Activated CD4-positive, CD25-positive, alpha-beta regulatory T cell treated with anti-CD3 and anti-CD28 coated beads, Interleukin-2, amount 50 U/mL, for 16 hours (primary cell): ENCODE results near the gene CCDC8.
"Not testable (repeated sequence)": the region's sequence is repeated elsewhere in the genome, so short reads cannot be mapped to it uniquely, and the experiment has no call there.

Experiments used
- DNase-seq: peaks from one replicate; pipeline ENCODE4 v3.0.0-alpha.2; 2020; ENCODE audit warnings: low read depth, low spot score

The CCDC8 gene

DNA sequence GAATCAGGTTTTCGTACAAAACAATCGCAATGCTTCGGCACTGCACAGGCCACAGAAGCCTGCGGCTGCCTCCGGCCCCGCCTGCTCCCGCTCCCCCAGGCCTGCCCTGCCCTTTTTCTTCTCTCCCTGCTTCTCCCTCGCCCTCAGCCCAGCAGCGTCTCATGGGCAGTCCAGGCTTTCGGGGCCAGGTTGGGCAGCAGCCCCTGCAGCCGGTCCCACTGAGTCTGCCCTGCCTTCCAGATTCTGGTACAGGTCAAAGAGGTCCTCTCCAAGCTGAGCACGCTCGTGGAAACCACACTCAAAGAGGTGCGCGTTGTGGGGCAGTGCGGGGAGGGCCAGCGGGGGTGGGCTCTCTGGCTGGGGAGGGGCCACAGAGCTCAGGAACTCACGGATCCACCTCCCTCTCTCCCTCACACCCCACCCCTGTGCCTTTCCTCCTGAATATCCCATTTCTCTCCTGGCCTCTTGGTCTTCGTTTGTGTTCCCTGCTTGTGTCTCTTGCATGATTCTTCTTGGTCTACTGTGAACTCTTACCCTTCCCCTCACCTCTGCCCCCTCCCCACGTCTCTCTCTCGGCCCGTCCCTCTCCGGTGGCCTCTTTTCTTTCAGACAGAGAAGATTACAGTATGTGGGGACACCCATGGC, 30.1 kb downstream of the CCDC8 start:
- DNase-seq = no peak

DNA sequence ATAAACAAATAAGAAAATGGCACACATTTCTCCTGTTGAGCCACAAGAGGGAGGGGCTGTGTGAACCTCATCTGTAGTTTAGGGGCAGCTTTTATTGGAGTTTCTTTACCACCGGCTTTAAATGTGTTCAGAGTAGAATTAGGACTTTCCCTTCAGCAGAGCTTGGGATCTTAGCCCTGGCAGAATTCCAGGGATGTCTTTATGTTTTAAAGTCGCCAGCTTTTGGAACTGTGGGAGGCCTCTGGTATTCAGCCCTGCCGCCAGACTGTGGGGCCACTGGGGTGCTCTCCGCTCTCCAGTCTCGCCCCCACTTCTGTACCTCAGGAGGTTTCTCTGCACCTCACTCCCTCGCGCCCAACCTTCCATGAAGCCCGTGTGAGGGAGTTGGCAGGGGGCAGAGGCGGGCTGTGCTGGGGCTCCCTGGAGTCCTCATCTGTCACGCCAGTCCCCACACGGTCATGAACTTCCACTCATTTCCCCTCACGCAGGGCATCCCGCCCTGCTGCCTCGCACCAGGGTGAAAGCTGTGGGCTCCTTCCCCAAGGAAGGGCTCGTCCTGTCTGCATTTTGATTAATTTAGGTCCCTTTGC, 31.5 kb downstream of the CCDC8 start:
- DNase-seq = no peak

DNA sequence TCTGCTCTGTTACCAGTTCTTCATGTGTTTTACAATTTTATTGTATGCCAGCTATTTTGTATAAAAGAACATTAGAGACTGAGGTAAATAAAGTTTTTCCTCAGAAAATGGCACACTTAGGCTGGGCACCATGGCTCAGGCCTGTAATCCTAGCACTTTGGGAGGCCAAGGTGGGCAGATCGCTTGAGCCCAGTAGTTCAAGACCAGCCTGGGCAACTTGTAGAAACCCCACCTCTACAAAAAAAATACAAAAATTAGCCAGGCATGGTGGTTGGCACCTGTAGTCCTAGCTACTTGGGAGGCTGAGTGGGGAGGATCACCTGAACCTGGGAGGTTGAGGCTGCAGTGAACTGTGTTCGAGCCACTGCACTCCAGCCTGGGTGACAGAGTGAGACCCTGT, 32.0 kb downstream of the CCDC8 start:
- DNase-seq = no peak

DNA sequence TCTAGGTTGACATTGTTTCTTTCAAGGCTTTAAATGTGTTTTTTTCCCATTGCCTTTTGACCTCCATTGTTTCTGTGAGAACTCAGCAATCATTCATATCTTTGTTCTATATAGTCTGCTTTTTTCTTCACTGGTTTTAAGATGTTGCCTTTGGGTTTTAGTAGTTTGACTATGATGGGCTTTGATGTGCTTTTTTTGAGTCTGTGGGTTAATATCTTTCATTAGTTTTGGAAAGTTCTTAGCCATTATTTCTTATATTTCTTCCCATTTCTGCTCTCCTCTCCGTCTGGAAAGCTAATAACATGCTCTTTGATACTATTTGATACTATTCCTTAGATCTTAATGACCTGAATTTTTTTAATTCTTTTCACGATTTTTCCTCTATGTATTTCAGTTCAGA, 32.7 kb downstream of the CCDC8 start:
- DNase-seq = no peak

DNA sequence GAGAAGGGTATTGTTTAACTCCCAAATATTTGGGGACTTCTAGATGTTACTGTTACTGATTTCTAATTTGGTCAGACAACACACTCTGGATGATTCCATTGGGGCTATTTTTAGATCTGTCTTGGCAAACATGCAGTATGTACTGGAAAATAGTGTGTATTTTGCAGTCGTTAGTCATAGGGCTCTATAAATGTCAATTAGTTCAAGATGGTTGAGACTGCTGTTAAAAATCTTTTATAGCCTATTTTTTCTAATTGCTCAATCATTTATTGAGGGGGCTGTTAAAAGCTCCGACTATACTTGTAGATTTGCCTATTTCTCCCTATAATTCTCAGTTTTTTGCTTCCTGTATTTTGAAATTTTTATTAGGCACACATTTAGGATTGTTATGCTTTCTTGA, 35.1 kb downstream of the CCDC8 start:
- no peak for DNase-seq

DNA sequence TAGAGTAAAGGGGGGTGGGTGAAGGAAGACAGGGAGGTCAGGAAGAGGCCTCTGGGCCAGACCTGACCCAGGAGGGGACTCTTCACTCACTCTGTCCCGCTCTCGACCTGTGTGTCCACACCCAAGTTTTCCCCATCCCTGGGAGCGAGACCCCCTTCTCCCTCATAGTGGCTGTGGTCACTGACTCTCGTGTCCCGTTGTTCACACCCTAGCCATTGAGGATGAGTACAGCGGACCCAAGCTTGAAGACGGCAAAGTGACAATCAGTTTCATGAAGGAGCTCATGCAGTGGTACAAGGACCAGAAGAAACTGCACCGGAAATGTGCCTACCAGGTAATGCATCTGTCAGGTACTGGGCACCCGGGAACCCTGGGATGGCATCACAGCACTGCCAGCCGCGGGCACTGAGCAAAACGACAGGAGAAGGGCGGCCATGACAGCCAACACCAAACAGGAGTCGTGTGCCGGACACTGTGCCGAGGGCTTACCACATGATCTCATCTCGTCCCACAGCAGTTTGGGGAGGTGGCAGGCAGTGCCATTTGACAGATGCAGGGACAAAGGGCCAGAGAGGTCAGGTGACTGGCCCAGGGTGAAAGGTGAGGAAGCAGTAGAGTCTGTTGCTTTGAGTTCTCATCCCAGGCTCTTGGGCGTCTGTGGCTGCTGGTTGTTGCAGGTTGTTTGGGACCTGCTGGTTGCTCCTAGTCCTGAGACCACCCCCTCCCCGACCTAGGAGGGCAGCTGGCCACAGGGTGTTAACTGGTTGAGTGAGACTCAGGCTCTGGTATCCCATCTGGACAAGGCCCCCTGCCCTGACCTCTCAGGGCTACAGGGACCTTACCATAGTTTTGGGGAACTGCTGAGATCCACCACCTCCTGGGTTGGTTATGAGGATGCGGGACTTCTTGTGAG, 36.9 kb downstream of the CCDC8 start:
- no peak for DNase-seq

DNA sequence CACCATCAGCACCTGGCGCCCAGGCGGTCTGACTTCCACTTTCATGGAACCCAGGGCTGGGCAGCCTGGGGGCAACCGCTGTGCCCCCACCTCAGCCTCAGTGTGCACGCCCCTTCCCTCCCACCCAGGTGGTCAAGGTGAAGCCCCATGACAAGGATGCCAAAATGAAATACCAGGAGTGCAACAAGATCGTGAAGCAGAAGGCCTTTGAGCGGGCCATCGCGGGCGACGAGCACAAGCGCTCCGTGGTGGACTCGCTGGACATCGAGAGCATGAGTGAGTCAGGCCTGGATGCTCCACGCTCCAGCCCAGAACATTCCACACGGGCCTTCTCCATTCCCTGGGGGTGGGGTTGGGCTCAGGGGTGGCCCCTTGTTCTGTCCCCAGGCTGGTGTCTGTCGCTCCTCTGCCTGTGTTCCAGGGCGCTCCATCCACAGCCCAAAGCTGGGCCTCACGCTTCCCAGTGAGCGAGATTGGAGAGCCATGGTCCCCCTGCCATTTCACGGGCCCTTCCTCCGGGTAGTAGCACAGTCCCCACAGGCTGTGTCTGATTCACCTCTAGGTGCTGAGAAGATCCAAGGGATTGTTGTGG, 37.8 kb downstream of the CCDC8 start:
- DNase-seq = not testable (repeated sequence)

DNA sequence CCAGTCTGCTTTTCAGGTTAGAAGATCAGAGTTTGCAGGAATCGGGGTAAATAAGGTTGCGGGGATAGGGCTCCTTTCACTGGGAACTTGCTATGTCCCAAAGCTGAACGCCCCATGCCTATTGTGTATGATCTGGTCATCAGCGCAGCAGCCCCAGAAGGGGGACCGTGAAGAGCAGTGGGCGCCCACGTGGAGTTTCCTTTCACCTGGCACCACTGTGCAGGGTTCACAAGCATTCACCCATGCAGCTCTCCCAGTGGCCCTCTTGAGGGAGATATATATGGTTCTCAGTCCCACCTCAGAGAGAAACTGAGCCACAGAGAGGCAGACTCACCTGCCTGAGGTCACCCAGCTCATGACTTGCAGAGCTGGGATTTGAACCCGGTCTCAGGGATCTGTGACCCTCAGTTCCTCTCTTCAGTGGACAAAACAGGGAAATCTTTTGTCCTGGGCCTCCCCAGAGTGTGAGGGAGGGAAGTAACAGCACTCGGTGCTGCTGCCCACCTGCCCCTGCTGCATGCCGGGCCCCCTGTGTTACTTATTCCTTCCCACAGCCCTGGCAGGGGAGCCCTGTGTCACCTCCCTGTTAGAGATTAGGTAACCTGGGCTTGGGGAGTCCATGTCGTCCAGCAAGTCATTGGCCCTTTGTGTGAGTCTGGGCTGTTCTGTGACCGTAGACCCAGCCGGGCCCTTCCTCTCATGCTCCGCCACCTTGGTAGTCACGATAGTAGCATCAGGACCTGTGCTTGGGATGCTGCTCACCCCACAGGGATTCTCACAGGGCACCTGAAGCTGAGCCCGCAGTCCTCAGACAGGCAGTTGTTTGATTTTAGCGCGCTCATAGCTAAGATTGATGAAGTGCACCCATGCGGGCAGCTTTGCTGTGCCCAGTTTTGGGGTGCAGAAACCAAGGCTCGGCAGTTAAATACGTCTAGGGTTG, 38.6 kb downstream of the CCDC8 start:
- DNase-seq = no peak

DNA sequence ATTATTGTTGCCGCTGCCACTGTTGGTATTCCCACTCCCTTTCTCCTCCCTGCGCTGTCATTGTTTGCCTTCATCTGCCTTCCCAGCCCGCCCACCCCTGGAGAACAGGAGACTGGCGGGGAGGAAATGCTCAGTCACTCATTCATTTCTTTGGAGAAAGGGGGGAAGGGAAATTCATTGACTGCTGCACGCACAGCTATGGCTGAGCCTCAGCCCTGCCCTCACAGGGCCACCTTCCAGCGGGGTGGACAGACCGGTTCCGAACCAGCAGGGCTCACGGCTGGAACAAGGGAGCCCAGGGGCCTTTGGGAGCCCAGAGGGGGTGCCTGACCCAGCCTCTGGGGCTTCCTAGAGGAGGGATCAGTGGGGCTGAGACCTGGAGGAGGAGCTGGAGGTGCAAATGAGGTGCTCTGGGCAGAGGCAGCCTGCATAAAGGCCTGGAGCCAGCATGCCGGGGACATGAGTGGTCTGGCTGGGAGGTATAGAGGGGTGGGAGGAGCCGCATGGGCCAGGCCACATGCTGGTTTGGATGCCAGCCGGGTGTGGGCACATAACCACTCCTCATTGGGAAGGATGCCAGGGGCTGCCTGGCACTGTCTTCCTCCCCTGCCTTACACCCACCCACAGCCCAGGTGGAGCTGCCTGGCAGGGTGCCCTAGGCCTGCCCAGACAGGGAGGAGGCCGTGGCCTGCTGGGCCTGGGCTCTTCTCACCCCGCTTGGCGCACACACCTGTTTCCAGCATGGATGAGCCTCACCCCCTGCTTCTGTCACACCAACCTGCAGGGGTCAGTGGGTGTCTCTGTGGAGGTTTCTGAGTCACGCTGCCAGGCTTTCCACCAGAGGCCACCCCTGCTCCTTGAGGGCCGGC, 39.6 kb downstream of the CCDC8 start:
- DNase-seq = no peak

DNA sequence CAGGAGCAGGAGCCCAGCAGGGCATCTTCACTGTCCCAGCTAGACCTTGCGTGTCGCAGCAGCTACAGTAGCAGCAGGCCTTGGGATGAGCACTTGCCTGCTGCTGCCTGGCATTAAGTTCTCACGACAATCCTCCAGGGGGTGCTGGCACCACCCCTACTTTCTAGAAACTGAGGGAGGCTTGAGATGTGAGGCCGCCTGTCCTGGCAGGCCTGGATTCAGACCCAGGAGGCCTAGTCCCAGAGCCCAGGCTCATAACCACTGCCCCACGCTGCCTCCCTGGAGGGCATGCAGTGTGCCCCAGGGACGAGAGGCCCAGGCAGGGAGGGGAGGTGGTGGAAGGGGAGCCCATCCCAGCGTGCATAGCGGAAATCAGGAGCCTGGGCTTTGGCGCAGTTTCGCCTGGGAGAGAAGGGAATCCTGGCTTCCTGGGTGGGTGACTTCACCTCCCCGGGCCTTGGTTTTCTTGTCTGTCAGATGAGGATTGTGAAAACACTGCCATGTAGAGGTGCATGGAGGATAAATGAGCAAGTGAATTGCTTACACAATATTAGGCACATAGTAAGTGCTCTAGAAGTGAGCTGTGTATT, 40.4 kb downstream of the CCDC8 start:
- no peak for DNase-seq

DNA sequence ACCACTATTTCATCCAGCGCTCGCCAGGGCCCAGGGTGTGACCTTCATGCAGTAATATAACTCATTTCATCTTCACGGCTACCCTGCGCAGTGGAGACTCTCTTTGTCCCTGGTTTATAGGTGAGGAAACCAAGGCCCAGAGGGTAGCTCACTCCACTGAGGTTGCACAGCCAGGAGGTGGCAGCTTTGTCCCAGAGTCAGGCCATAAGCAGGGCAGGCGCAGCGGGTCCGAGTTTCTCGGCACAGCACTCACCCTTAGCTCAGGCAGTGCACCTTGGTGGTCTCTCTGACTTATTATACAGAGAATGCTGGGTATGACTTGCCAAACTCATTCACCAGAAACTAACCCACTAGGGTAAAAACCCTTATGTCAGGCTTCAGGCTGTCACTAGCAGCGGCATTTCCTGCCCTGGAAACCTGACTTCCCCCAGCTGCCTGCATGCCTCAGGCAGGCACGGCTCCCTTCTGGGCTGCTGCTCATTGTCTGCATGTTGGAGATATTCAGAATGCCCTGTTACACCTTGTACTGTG, 41.9 kb downstream of the CCDC8 start:
- no peak for DNase-seq

DNA sequence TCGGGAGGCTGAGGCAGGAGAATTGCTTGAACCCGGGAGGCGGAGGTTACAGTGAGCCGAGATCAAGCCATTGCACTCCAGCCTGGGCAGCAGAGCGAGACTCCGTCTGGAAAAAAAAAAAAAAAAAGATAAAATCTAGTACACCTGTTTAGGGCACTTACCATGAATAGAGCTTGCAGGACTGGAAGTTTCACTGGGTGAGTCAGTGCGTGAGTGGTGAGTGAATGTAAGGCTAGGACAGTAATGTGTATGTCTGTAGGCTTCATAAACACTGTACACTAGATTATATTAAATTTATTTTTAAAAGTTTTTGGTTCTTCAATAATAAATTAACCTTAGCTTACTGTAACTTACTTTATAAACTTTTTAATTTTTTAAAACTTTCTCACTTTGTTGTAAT, 43.5 kb downstream of the CCDC8 start:
- no peak for DNase-seq

DNA sequence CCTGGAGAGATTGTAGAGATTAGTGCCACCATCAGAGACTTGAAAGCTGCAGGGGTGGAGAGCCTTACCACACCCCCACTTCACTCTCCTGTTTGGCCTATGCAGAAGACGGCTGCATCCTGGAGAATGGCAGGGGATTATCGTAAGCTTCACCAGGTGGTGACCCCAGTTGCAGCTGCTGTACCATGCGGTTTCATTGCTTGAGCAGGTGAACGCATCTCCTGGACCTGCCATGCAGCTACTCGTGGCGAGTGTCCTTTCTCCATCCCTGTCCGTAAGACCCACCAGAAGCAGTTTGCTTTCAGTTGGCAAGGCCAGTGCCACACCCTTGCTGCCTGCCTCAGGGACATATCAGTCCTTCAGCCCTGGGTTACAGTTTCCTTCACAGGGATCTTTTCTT, 45.2 kb downstream of the CCDC8 start:
- DNase-seq = no peak

DNA sequence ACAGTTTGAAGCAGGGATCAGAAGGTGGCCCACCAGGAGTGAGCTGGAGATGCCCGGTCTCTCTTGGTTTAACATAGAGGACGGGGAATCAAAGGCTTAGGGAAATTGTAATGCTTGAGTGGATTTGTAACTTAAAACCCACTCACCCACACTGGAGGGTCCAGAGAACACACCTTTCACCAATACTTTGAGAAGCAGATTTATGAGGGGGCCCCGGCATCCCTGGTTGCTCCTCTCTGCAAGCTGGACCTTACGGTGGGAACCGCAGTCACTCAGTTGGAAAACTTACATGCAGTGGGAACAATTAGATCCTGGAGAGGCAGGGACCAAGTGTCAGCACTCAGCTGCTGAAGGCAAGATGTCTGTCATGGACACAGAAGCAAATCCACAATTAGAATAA, 45.9 kb downstream of the CCDC8 start:
- DNase-seq = no peak

DNA sequence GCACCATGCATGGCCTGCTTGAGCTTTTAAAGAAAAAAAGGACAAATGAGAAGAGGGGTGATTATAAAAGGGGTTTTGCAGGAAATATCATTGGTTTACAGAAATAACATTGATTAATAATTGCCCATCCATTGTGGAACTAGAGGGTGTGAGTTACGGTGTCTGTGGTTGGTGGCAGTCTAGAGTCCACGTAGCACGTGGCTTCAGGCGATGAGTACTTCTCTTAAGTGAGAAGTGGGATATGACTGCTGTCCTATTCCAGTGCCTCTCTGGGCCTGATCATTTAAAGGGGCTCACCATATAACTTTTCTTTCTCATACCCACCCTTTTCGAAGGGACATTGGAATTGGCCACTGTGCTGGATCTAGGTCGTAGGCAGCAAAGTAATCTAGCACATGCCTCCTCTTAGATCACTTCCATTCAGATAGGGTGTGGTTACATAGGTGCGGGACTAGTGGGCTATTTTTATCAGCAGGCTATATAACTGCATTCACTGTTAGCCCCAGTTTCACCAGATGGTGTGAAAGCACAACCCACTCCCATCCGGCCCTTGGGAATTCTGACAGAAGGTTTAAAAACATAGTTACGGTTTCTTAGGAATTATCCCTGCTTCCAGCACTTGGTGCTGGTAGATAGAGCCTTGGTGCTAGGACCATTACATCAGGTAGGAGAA, 46.6 kb downstream of the CCDC8 start:
- no peak for DNase-seq

DNA sequence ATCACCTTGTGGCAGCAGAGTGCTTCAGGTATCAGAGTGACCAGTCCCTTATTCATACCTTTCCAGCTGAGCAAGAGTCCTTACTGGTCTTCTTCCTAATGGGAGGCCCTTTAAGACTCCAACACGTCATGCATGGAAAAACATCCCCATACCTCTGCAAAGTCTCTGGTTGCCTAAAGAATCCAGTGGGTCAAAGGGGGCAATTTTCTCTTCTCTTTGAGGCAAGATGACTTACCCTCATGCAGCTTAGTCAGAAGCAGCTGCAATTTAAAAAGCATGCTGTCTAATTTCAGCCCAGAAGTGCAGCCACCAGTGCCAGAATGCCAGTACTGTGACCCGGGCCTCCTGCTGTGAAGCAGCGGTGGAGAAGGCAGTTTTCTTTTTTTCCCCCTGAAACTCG, 47.8 kb downstream of the CCDC8 start:
- no peak for DNase-seq

DNA sequence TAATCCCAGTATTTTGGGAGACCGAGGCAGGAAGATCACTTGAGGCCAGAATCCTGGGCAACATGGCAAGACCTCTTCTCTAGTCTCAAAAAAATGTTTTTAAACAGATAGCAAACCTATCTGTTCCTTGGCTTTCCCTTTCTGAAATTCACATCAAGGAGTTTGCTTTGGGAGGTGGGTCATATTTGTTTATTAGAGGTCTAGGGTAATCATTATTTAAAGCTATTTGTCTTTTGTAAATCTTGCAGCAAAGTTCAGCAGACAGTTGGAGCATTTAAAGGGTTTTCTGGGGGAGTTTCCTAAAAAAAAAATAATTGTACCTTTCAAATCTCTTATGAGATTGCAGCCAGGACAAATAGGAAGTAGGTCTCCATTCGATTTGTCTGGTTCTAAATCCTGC, 49.0 kb downstream of the CCDC8 start:
- DNase-seq = no peak

DNA sequence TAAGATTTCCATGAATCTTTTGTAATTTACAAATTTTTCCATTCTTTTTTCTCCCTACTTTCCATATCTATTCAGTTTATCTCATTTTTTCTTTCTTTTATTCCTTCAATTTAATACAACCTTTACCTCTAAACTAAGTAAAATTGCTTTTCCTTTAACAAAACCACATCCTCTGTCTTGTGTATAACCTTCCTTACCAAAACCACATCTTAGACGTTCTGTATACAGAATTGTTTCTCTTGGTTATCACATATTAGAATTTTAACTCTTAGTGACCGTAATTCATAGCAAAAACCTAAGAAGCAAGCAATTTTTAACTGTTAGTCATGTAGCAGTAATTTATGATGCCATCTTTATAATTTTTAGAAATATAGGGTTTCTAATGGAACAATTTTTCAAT, 51.4 kb downstream of the CCDC8 start:
- no peak for DNase-seq
